ENCODE data around the gene RNF144B. TPM values are rescaled to one million over a fixed set of nuclear protein-coding genes. Genes with fewer than 3 reads are reported as not detected.

Gene RNF144B
- total and polyA plus RNA-seq, 2 of the 8 experiments (the other 6 are each of a cell fraction or from before 2014, with no cell fraction given), result 1.8 to 11.2 TPM

- no peak for TF ChIP-seq CHD2 (IDR thresholded peaks at IDR 0.05; ENCODE audit: low read length)
- TF ChIP-seq SRF (IDR thresholded peaks at IDR 0.05; ENCODE audit: low read depth, low read length), result no peak
- TF ChIP-seq ZNF274 (IDR thresholded peaks at IDR 0.05; ENCODE audit: borderline replicate concordance, extremely low read depth, low read length), result no peak
- TF ChIP-seq NANOG (IDR thresholded peaks at IDR 0.05; ENCODE audit: insufficient read depth, low read depth, low read length, poor library complexity, severe bottlenecking), result no peak
- TF ChIP-seq SP2 (IDR thresholded peaks at IDR 0.05; ENCODE audit: low read length), result no peak
- TF ChIP-seq HDAC2 (IDR thresholded peaks at IDR 0.05; ENCODE audit: borderline replicate concordance in 1 of 2, low read depth in 2 of 2, low read length in 2 of 2), result no peak
These were observed 35.0 kb downstream of the RNF144B start (continued) for GRCh38 chr6:18422136-18422535.

Measured in H1 (cell line).